NCI-H2196 (cell line): ENCODE data around the gene ZNF362.

Experiments used
- DNase-seq: peaks from one replicate; lab custom pipeline; 2025; ENCODE audit not compliant: unreplicated experiment; lab: John Stamatoyannopoulos, UW

Gene ZNF362

DNA sequence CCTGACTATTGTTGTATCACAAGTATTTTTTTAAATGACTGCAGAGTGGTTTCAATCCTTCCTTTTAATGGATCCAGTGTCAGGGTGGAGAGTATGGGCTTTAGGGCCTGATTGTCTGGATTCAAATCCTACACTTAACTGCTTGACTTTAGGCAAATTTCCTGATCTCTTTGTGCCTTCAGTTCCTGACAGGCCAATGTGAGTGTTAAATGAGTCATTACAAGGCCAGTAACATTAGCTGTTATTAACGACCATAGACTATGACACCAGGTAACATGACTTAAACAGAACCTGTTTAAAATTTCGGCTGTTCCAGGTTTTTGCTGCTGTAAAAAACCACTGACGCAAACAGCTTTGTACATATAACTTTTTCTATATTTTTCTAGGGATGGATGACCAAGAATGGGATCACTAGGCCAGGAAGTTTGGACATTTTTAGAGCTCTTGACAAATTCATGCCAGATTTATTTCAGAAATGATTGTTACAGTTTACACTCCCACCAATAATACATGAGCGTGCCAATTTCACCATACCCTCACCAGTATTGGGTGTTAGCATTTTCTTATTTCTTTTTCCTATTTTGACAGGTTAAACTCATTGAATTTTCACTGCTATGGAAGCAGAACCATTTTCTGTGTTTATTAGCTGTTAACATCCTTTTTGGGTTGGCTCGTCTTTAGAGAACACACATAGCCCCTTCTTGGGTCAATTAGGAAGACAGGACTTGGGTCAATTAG lies 11.3 kb downstream of the ZNF362 start:
- DNase-seq = no peak

- no peak for DNase-seq
Observed at GRCh38 chr1:33268457-33268856, 12.2 kb downstream of the ZNF362 start.

DNA sequence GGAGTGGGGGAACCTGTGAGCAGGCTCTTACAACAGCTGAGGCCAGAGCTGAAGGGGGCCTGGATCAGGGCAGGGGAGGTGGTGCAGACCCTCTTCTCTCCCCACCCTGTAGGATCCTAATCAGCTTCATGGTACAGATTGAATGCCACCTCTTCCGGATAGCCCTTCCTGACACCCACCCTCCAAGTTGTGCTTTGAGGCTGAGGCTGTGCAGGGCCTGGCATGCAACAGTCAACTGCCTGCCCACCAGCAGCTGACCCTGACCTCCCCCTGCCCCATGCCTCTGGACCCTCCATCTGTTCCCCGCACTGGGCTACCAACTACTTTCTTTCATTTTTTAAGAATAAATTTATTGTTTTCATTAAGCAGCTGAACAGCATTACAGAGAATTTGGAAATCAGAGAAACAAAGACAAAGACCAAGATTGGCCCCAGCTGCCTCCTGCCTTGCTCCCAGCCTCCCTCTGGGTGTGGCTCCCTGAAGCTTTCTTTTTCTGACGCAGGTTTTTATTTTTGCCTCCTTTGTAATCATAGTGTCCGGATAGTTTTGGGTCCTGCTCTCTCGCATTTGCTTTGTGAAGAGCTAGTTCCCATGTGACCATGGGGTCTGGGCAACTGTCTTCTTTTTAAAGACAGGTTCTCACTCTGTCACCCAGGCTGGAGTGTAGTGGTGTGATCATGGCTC lies 12.8 kb downstream of the ZNF362 start:
- no peak for DNase-seq

GRCh38 chr1:33269621-33270020 lies 13.3 kb downstream of the ZNF362 start:
- no peak for DNase-seq

GRCh38 chr1:33270379-33270778 lies 14.1 kb downstream of the ZNF362 start:
- no peak for DNase-seq

- DNase-seq = no peak
Observed at GRCh38 chr1:33270808-33271465, 14.6 kb downstream of the ZNF362 start.

- DNase-seq = no peak
Observed at GRCh38 chr1:33271666-33272505, 15.6 kb downstream of the ZNF362 start.

DNA sequence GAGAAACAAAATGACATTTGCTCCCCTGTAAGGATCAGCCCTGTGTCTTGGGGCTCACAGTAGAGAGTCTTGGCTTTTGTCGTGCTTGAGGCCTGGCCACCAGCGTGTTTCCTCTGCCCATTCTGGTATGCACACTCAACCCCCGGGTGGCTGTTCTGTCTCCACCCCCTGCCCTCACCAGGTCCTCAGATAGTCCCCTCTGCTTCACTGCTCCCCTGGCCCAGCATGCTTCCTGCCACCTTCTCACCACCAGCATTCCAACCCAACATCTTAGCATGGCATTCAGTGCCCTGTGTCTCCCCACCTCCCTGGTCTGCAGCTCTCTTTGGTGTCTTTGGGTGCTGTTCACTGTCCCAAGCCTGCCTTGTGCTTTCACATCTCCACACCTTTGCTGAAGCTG lies 16.2 kb downstream of the ZNF362 start:
- DNase-seq = no peak

- no peak for DNase-seq
Observed at GRCh38 chr1:33272930-33273329, 16.6 kb downstream of the ZNF362 start.

DNA sequence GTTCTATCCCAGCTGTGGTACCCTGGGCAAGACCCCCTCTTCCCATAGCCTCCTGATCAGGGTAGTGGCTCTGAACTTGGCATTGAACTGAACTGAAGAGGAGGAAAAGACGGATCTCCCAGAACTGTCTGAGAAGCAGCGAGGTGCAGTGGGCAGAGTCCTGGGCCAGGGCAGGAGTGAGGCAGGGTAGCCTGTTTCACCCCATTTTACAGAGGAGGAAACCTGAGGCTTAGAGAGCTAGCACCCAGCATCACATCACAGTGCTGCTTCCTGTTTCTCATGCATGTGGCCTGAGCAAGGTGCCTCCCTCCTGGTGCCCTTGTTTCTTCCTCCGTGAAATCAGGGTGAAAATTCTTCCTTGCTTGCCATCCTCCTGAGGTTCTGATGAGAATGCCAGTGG lies 17.1 kb downstream of the ZNF362 start:
- no peak for DNase-seq

DNA sequence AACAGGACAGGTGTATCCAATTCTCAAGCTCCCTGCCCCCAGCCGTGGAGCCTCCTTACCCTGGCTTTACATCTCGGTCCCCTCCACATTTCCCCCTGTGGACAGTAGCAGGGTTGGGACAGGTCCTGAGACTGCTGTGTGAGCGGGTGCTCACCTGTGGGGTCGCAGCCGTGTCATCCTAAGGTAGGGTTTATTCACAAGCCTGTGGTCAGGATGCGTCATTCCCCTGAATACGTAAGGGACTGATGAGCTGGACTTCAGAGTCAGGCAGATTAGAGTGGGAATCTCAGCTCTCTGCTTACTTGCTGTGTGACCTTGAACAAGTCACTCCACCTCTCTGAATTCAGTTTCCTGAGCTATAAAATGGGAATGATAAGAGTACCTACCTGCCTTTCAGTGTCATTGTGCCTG lies 17.7 kb downstream of the ZNF362 start:
- DNase-seq = no peak

DNA sequence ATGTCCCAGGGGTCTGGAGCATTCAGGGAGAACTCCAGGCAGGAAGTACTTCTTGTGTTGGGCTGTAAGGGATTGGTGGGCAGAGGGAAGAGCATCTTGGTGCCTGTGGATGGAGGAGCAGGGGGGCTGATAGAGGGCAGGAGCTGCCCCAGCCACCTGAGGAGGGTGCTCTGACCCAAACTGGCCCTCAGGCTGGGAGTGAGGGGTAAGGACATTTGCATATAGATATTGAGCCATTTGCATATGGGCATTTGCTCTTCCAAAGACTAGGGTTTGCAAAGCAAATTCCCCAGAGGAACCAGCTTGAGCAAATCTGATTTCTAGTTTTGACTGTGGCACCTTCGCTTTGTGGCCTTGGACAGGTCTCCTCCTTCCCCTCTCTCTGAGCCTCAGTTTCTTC lies 18.2 kb downstream of the ZNF362 start:
- DNase-seq = no peak

GRCh38 chr1:33275195-33275594 lies 18.9 kb downstream of the ZNF362 start:
- no peak for DNase-seq

GRCh38 chr1:33275706-33276572 lies 19.6 kb downstream of the ZNF362 start:
- DNase-seq = no peak

DNA sequence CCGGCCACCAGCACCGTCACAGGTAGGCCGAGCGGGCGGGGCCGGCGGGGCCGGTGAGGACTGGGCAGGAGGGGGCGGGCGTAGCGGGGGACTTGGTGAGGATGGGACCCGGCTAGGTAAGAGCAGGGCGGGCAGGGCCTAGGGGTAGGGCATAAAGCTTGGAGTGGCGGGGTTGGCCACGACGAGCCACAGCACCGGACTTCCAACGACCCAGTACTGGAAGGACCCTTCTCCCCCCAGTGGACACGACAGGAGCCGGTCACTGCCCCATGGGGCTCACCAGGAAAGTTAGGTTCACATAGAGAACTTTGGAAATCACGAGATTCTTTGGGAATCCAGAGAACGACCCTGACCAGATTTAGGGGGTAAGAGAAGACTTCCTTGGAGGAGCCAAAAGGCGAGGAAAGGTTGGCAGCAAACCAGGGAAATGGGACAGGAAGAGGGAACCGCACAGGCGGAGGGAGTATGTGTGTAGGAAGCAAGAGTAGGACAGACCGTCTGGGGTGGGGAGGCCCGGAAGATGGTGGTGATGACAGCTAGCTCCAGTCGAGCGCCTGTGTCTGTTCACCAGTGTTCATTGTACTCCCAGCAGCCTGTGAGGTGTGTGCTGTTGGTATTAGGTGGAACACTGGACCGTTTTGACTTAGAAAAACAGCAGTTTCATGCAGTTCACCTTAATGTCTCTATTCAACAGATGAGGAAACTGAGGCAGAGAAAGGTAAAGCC lies 20.4 kb downstream of the ZNF362 start:
- DNase-seq = no peak

GRCh38 chr1:33277488-33278084 lies 21.3 kb downstream of the ZNF362 start:
- no peak for DNase-seq

DNA sequence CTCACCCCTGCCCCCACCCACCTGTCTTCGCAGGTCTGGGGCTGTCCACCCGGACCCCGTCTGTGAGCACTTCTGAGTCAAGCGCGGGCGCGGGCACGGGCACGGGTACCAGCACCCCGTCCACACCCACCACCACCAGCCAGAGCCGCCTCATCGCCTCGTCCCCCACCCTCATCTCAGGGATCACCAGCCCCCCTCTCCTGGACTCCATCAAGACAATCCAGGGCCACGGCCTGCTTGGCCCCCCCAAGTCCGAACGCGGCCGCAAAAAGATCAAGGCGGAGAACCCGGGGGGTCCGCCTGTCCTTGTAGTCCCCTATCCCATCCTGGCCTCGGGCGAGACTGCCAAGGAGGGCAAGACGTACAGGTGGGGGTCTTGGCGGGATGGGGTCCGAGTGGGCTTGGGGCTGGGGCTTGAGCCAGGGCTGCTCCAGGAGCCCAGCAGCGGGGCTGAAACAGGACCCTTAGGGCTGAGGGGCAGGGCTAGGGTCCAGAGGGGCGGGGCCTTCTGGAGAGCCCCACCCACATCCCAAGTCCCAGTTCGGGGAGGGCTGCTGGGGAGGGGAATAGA lies 23.9 kb downstream of the ZNF362 start:
- no peak for DNase-seq

DNA sequence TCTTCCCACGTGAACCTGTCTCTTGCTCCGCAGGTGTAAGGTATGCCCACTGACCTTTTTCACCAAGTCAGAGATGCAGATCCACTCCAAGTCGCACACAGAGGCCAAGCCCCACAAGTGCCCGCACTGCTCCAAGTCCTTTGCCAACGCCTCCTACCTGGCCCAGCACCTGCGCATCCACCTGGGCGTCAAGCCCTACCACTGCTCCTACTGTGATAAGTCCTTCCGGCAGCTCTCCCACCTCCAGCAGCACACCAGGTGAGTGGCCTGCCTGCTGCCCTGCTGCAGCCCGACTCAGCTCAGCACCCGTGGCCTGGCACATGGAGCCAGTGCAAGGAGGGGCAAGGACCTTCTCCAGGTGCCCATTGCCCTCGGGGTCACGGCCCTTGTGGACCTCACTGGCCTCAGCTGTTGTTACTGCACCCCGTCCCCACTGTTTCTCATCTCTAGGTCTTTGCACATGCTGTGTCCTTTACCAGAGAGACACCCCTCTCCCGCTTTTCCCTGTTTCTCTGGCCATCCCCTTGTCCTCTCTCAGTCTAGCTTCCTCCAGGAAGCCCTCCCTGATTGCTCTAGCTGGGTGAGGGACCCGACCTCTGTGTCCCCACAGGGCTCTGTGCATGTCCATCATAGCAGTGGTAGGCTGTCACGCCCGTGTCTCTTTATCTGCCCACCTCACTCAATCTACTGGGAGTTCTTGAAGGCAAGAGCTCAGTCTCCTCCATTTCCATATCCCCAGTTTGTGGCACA lies 25.4 kb downstream of the ZNF362 start:
- no peak for DNase-seq
